Measurements from ENCODE around the gene ADAD1.

ADAD1 gene

GRCh38 chr4:122456231-122457116, 77.7 kb downstream of the ADAD1 start, which contains the start of gene IL2:
IL2 (minus strand) TSS chr4:122456725; CDS start chr4:122456440, 285 bp downstream.
- DNase-seq: no peak

GRCh38 chr4:122458625-122459024, 79.8 kb downstream of the ADAD1 start:
- DNase-seq: no peak

GRCh38 chr4:122469457-122469856, 90.6 kb downstream of the ADAD1 start:
- DNase-seq: no peak

GRCh38 chr4:122475233-122475632, 96.4 kb downstream of the ADAD1 start:
- no peak for DNase-seq

- DNase-seq: no peak
These were observed 97.3 kb downstream of the ADAD1 start for GRCh38 chr4:122476126-122476525.

GRCh38 chr4:122476745-122477144, 97.9 kb downstream of the ADAD1 start:
- DNase-seq: no peak
